NCI-H2107 treated with DMSO at 0.1 percent for 48 hours (cell line): Measurements from ENCODE around the gene GASK1A.
"Not testable (repeated sequence)": the region's sequence is repeated elsewhere in the genome, so short reads cannot be mapped to it uniquely, and the experiment has no call there.

Experiments used
- DNase-seq: peaks from one replicate; lab custom pipeline; 2025; ENCODE audit not compliant: unreplicated experiment; lab: John Stamatoyannopoulos, UW

GASK1A gene

GRCh38 chr3:42979044-42979972 is at the start of gene GASK1A:
TSS of gene GASK1A (plus strand) at chr3:42979311. CDS start at chr3:42979643, 332 bp downstream.
- DNase-seq = no peak

DNA sequence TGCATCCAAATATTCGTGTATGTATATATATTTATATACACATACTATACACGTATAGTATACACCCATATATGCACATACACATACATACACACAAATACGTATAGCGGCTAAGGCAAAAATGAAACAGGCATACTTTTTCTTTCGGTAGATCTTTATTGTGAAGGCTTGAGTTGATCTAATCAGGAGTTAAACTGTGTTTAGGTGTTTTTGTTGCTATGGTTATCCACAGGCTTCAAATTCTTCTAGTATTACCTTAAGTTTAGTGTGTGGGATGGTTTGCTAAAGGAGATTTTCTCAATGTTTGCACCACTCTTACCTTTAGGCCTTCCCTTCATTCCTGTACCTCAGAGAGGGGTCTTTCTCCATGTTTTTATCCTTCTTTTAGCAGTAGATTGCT is 45.0 kb upstream of the GASK1A start:
- no peak for DNase-seq

- DNase-seq = no peak
Measured at GRCh38 chr3:42934910-42935309, 44.2 kb upstream of the GASK1A start.

- DNase-seq = no peak
Measured at GRCh38 chr3:42935472-42935871, 43.6 kb upstream of the GASK1A start.

DNA sequence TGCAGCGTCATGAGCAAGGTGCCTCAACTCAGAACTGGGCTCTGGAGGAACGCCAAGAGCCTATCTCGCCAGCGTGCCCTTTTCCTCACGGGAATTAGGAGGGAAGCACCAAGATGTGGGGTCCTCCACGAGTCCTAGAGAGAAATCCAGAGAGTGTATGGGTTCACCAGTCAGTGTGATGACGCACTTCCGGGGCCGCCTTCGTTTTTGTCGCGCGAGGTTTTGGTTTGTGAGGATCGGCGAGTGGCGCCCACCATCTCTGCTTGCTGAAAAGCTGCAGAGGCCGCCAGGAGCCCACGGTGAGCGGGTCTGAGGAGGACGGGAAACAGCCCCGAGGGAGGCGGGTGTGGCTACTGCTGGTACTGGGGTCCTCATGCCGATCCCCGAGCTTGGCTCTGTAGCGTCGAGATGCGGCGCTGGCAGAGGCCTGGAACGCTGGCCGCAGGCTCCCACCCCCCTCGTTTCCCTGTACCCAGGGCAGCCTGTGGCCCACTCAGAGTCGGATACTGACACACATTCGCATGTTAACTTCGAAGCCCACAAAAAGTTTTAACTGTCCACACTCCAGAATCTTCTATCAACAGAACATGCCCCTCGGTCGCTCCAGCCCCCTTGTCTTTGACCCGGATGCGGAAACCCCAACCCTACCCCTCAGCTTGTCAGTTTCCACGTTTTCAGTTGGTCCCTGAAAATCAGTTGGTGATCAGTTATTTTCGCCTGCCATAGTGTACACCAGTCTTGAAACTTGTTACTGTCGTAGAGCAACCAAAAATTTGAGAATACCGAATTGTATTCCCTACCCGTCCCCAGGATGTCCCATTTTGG is 42.7 kb upstream of the GASK1A start:
- DNase-seq = no peak

DNA sequence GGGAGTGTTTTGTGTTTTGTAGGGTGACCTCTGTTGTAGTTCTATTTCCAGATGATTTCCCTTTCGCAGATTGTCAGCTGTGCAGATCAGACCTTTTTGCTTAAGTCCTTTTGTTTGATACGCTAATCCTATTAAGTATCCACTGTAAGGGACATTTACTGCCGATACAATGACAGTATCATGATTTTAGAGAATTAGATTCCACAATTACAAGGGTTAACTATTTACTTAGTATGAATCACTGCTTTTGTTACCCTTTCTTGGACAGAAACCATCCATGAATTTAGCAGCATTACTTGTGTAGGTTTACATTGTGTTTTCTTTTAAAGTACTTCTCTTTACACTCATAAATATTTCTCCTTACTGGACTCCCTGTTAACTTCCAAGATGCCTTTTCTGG is 41.8 kb upstream of the GASK1A start:
- DNase-seq = no peak

- DNase-seq = no peak
Measured at GRCh38 chr3:42942693-42943092, 36.4 kb upstream of the GASK1A start.

- no peak for DNase-seq
Measured at GRCh38 chr3:42946050-42946449, 33.1 kb upstream of the GASK1A start.

DNA sequence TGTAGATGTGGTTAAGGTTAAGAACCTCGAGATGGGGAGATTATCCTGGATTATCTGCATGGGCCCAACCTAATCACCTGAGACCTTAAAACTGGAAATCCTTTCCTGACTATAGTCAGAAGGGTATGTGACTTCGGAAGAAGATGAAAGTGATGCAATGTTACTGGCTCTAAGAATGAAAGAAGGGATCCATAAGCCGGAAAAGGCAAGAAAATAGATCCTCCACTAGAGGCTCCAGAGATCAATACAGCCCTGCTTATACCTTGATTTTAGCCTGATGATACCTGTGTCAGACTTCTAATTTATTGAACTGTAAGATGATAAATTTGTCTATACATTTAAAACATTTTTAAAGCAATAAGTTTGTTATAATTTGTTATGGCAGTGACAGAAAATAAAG is 21.5 kb upstream of the GASK1A start:
- no peak for DNase-seq

DNA sequence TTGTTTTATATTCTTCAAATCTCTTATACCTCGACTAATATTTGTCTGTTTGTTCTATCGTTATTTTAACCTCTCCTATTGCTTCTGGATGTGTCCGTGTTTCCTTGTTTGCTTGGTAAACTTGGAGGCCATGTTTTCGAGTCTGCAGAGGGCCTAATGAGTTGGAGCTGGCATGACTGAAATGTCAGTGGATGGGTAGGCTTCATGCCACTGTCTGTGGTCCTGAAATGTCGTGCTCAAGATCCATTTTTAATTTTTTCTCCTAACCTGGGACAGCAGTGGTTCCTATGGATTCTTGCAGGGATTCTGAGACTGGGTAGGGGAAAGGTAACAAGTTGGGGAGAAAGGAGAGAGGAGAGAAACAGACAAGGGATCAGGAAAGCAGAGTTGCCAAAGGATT is 18.8 kb upstream of the GASK1A start:
- DNase-seq = no peak

DNA sequence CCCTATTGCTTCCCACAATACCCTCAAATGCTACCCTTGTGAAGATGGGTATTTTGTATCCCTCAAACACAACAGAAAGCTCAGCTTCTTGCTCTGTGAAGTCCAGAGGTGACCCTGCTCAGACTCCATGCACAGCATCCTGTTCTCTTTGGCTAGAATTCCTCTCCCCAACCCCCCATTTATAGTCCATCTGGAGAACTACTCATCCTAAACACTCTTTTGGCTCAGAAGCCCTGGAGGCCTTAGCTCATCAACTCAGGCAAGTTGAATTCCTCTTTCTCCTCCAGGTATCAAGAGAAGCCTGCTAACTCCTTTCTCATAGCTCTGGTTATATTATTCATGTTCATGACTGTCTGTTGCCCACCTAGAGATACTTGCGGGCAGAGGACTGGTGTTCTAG is 18.3 kb upstream of the GASK1A start:
- no peak for DNase-seq

DNA sequence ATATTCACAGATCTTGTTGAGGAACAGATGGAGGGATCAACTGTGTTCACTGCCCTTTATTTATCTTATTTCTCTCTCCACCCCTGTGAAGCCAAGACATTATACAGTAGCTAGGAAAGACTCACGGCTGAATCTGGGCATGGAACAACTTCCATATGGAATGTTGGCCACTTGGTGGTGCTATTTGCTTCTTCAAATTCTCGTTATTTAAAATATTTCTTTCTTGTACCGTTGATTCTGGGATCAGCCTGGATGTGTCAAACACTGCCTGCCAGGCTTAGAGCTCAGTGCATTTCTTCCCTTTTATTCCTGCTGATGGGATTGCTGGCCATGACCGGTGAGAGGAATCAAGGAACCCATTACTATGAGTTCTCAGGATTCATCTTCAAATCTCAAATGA is 17.5 kb upstream of the GASK1A start:
- peak; percentile 16 for DNase-seq

DNA sequence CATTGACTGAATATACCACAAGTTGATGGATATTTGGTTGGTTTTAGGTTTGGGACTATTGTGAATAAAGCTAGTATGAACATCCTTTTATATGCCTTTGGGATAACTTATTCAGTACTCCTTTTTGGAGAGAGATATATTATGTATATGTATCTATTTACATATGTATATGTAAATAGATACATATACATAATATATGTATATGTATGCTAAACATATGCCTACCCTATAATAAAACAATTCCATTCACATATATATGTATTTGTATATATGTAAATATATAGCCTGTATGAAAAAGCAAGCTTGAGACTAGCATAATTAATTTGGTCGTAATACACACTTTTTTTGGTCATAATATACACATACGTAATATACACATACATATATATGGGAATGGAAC is 15.8 kb upstream of the GASK1A start:
- no peak for DNase-seq

DNA sequence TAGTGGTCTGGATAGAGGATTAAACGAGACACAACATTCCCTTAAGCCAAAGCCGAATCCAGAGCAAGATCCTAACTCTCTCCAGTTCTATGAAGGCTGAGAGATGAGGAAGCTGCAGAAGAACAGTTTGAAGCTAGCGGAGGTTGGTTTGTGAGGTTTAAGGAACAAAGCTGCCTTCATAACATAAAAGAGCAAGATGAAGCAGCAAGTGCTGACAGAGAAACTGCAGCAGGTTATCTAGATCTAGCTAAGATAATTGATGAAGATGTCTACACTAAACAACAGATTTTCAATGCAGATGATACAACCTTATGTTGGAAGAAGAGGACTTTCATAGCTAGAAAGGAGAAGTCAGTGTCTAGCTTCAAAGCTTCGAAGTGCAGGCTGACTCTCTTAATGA is 14.8 kb upstream of the GASK1A start:
- no peak for DNase-seq

GRCh38 chr3:42970557-42970956 is 8.6 kb upstream of the GASK1A start:
- DNase-seq = no peak

GRCh38 chr3:42970976-42971772 is 7.9 kb upstream of the GASK1A start:
- DNase-seq = no peak

GRCh38 chr3:42974906-42975305 is 4.2 kb upstream of the GASK1A start:
- DNase-seq = not testable (repeated sequence)

DNA sequence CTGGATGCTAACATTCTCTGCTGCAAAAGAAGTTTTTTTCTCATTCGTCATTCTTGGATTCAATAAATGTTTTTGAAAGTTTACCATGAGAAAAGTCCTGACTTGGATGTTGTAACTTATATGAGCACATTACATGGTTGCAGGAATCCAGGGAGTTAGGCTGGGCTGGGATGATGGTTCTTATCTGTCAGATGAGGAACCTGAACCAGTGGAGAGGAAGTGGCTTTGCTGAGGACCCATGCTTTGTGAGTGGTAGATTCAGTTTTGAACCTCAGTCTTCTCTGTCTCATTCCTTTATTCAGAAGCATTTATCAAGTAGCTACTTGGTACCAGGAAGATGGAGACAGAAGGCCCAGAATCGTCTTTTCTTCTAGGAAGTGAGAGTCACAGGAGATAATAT is 3.7 kb upstream of the GASK1A start:
- DNase-seq = no peak

- no peak for DNase-seq
Measured at GRCh38 chr3:42975955-42976354, 3.2 kb upstream of the GASK1A start.

DNA sequence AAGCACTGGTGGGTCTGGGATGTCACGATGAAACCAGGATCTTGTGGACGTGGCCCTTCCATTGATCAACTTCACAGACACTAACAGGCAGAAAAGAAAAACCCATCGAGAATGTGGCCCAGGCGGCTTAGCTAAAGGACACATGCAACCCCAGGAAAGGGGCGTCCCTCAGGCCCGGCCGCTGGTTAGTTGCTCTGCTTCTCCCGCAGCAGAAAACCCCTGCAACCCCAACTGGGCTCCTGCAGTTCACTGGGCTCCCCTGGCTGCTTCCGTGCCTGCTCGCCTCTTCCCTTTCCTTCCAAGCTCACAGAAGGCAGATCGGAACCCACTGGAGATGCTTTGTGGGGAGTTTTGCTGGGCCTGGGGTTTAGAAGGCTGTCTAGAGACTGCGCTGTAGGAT is 1.1 kb downstream of the GASK1A start:
- DNase-seq = no peak

DNA sequence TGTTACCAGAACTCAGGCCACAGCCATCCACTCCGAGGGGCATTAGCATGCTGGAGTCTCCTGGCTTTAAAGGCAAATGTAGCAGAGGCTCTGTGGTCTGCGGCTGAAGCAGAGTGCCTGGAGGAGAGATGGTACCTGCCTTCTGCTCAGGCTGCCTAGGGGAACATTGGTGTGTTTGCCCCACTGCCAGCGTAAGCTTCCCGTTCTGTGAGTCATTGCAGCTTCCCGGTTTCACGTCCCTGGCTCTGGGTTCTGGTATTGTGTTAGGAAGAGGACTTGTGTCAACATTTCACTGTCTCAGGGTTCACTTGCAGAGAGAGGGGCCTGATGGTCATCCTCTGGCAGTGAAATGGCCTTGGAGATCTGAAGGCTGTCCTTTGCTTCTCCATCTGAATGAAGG is 1.8 kb downstream of the GASK1A start:
- DNase-seq = no peak
